LHCN-M2 (cell line): ENCODE measurements around the gene NID1. TPM values are rescaled to one million over a fixed set of nuclear protein-coding genes. Genes with fewer than 3 reads are reported as not detected.
"Not testable (repeated sequence)": the region's sequence is repeated elsewhere in the genome, so short reads cannot be mapped to it uniquely, and the experiment has no call there.

Experiments used
- DNase-seq: peaks from one replicate; pipeline ENCODE4 v3.0.0-alpha.2; 2012; ENCODE audit warnings: low read depth
- total RNA-seq: library from RNA; depleted of rRNA; stranded (reverse); fragments of >200 nt; gene quantifications from 2 replicates; pipeline ENCODE4 v1.2.3, GENCODE V29; 2014

The NID1 gene
- total RNA-seq, 1 experiment from 2014 or later = 19.9 TPM

GRCh38 chr1:235971020-235971419 lies 93.9 kb downstream of the NID1 start:
- no peak for DNase-seq

GRCh38 chr1:235968831-235969230 lies 96.1 kb downstream of the NID1 start:
- no peak for DNase-seq

GRCh38 chr1:235966134-235966533 lies 98.8 kb downstream of the NID1 start:
- DNase-seq = not testable (repeated sequence)

GRCh38 chr1:235960809-235961208 lies 104.1 kb downstream of the NID1 start:
- DNase-seq = no peak

- DNase-seq = no peak
These were observed 106.9 kb downstream of the NID1 start for GRCh38 chr1:235958021-235958420.

- DNase-seq = no peak
These were observed 109.1 kb downstream of the NID1 start for GRCh38 chr1:235955777-235956176.

- DNase-seq = peak; percentile 4
These were observed 110.3 kb downstream of the NID1 start for GRCh38 chr1:235954306-235955283.

- DNase-seq = peak; percentile 83
These were observed 111.1 kb downstream of the NID1 start for GRCh38 chr1:235953801-235954200.

GRCh38 chr1:235952950-235953615 lies 111.8 kb downstream of the NID1 start:
- DNase-seq = no peak

GRCh38 chr1:235951661-235952060 lies 113.2 kb downstream of the NID1 start:
- DNase-seq = no peak

GRCh38 chr1:235950318-235950717 lies 114.6 kb downstream of the NID1 start:
- no peak for DNase-seq

- no peak for DNase-seq
These were observed 116.0 kb downstream of the NID1 start for GRCh38 chr1:235948774-235949427.

GRCh38 chr1:235947989-235948388 lies 116.9 kb downstream of the NID1 start:
- DNase-seq = no peak

- DNase-seq = peak; percentile 34
These were observed 118.3 kb downstream of the NID1 start for GRCh38 chr1:235946571-235946981.

GRCh38 chr1:235945775-235946570 lies 118.9 kb downstream of the NID1 start:
- DNase-seq = no peak

- peak; percentile 83 for DNase-seq
These were observed 121.2 kb downstream of the NID1 start for GRCh38 chr1:235943581-235944114.

- no peak for DNase-seq
These were observed 121.8 kb downstream of the NID1 start for GRCh38 chr1:235942979-235943575.

GRCh38 chr1:235942625-235942934 lies 122.3 kb downstream of the NID1 start:
- DNase-seq = no peak

- DNase-seq = no peak
These were observed 122.8 kb downstream of the NID1 start for GRCh38 chr1:235941876-235942624.

- DNase-seq = no peak
These were observed 124.6 kb downstream of the NID1 start for GRCh38 chr1:235940285-235940684.
